HG02759 (cell line): ENCODE results near the gene SDK1.

Experiments used
- ATAC-seq: cut with Tn5 transposase; IDR thresholded peaks from one replicate; pipeline ENCODE4 v1.9.1; 2021; ENCODE audit warnings: mild to moderate bottlenecking, moderate library complexity; ENCODE audit not compliant: unreplicated experiment

SDK1 gene

GRCh38 chr7:4138866-4139265 is 837.8 kb downstream of the SDK1 start:
- no peak for ATAC-seq

- no peak for ATAC-seq
These were observed 838.9 kb downstream of the SDK1 start for GRCh38 chr7:4139656-4140625.

GRCh38 chr7:4140933-4141332 is 839.9 kb downstream of the SDK1 start:
- no peak for ATAC-seq

DNA sequence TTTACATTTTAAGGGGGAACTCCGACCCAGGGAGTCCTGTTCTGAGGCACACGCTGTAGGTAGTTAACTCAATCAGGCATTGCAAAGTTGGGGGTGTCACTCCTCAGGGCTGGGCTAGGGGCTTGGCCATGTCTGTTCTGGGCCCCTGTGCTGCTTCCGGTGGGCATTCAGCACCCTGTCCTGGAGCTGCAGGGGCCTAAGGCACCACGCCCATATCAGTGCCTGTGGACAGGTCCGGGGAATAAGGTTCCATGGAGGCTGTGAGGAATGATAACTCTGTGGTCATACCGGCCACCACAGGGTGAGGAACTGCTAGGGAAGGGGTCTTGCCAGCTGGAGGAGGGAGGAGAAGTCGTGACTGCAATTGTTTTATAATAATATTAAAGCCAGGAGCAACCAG is 842.0 kb downstream of the SDK1 start:
- ATAC-seq, result no peak

- no peak for ATAC-seq
These were observed 842.6 kb downstream of the SDK1 start for GRCh38 chr7:4143511-4144171.

DNA sequence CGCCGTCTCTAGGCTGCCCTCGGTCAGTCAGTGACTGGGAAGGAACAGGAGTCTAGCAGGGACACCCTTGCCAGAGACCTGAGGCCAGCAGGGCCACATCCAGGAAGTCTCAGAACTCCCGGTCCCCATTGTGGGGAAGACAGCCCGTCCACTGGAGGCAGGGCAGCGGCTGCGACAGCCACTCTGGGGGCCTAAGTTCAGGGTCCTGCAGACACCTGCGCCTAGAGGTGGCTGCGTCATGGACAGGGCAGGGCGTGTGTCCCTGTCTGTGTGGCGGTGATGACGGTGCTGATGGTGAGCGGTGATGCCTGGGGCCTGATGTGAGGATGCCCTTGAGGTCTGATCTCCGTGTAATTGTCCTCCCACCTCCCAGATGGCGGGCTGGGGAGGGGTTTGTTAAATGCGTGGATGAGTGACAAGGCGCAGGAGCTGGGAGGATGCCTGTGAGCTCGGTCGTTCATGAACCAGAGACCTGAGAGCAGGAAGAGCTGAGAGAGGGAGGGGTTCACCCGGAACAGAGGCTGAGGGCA is 843.2 kb downstream of the SDK1 start:
- ATAC-seq, result no peak

DNA sequence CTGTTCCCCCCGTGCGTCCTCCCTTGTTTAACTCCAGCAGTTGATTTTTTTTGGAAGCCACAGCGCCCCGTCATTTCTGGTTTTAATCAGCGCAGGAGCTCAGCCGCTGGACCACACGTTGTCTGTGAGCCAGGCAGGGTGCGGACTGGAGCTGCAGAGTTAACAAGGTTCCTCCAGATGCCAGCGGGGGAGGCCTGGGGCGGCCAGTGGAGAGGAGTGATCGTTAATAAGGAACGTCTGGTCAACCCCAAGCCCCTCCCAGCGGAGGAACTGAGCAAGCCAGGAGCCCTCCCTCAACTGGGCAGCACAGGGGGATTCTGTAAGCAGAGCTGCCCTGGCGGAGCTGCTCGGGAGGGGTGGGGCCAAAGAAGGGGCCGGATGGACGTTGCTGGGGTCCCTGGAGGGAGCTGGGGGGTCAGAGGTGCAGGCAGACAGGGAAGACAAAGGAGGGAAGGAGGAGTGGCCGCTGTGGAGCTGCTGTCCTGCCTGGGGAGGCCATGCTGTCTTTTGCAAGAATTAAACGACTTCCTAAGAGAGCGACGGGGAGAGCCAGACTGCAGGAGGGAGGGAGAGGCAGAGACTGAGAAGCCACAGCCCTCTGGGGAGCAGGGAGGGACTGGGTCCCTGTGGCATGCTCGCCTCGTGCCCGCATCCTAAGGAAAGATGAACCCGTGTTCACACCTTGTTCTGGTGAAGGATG is 843.9 kb downstream of the SDK1 start:
- no peak for ATAC-seq

- no peak for ATAC-seq
These were observed 844.5 kb downstream of the SDK1 start for GRCh38 chr7:4145576-4145975.

- no peak for ATAC-seq
These were observed 847.0 kb downstream of the SDK1 start for GRCh38 chr7:4147926-4148620.

- no peak for ATAC-seq
These were observed 848.2 kb downstream of the SDK1 start for GRCh38 chr7:4149236-4149635.

- ATAC-seq, result no peak
These were observed 848.6 kb downstream of the SDK1 start for GRCh38 chr7:4149645-4150044.

GRCh38 chr7:4150731-4151130 is 849.7 kb downstream of the SDK1 start:
- no peak for ATAC-seq

DNA sequence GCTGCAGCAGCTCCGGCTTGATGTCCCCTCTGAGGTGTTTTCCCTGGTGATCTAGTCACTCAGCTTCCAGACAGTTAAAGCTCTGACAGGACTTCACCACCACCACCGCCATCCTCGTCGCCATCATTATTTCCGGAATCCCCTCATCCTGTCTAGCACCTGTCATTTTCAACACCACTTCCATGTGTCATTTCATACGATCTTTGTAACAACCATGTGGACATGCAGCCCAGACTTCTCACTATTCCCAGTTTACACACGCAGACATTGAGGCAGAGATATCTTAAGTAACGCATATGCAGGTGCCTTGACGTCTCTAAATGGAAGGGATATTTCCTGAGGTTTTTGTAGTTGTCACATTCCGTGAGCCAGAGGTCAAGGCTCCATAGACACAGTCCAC is 850.5 kb downstream of the SDK1 start:
- ATAC-seq, result no peak

- ATAC-seq, result no peak
These were observed 851.0 kb downstream of the SDK1 start for GRCh38 chr7:4151926-4152549.

GRCh38 chr7:4154882-4155535 is 854.0 kb downstream of the SDK1 start:
- no peak for ATAC-seq

- ATAC-seq, result no peak
These were observed 855.1 kb downstream of the SDK1 start for GRCh38 chr7:4156190-4156589.

GRCh38 chr7:4157651-4158050 is 856.6 kb downstream of the SDK1 start:
- no peak for ATAC-seq

DNA sequence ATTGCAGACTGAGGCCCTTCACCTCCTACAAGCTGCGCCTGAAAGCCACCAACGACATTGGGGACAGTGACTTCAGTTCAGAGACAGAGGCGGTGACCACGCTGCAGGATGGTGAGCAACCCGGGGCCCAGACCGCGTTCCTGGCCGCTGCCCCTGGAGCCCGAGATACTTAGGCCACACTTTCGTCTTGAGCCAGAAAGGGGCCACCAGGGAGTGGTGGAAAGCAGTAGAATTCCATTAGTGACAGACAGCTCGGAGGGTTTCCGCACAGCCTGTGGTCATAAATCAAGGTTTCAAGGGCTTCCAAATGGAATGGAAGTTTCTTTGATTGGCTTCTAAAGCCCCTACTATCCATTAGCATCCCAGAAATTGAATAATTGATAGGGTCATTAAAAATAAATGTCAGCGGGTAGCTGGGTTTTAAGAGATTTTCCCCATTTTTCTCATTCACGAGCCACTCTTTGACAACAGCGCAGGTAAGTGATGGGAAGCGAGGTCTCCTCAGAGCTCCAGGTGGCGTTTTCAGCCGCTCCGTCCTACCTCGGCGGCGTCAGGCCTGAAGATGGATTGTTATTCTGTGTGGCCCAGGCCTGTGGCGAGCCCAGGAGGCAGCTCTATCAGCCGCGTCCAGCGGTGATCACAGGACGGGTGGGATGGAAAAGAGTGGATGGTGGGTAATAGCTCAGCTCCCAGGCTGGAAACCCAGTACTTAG is 857.5 kb downstream of the SDK1 start:
- ATAC-seq, result no peak

DNA sequence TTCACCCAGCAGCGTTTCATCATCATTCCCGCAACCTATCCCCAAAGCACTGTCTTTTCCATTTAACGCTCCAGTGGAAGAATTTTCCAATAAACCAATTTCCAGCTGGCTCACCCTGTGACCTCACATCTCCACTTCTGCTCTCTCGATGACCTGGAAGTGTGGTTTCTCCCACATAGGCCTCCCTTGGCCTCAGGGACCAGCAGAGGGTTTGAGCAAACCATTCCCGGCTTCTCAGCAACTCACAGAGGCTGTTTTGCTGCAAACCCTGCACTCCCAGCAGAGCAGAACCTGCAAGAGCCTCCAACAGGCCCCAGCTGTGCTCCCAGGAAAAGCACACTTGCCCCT is 858.1 kb downstream of the SDK1 start:
- no peak for ATAC-seq
